Sigmoid colon (tissue), 4 donors: ENCODE data around the gene NKX2-3.

Experiments
- EP300 ChIP-seq, 4 donors: sonication (generic); formaldehyde crosslinking; IDR thresholded peaks; one replicate each; pipeline ENCODE4 v1.6.1; 2017; ENCODE audit warnings: antibody characterized with exemption in 4 of 4
- POLR2A ChIP-seq, 2 donors: fragments of 450-650 bp; IDR thresholded peaks; one replicate each; pipeline ENCODE4 v1.6.1; 2016; ENCODE audit warnings: antibody characterized with exemption in 2 of 2, mild to moderate bottlenecking in 2 of 2, moderate library complexity in 2 of 2
- POLR2AphosphoS5 ChIP-seq, 4 donors: sonication (generic); formaldehyde crosslinking; IDR thresholded peaks; one replicate each; pipeline ENCODE4 v1.6.1; 2017; ENCODE audit warnings: antibody characterized with exemption in 4 of 4
- TF ChIP-seq, protein P1 (sequence below), 4 experiments: fragments of 450-650 bp in 3 of 4; fragments of 200-600 bp in 1 of 4; IDR thresholded peaks; one replicate each; pipeline ENCODE4 v1.5.1; 2016 to 2019; ENCODE audit warnings: antibody characterized with exemption in 4 of 4, mild to moderate bottlenecking in 3 of 4, moderate library complexity in 2 of 4

DNA sequence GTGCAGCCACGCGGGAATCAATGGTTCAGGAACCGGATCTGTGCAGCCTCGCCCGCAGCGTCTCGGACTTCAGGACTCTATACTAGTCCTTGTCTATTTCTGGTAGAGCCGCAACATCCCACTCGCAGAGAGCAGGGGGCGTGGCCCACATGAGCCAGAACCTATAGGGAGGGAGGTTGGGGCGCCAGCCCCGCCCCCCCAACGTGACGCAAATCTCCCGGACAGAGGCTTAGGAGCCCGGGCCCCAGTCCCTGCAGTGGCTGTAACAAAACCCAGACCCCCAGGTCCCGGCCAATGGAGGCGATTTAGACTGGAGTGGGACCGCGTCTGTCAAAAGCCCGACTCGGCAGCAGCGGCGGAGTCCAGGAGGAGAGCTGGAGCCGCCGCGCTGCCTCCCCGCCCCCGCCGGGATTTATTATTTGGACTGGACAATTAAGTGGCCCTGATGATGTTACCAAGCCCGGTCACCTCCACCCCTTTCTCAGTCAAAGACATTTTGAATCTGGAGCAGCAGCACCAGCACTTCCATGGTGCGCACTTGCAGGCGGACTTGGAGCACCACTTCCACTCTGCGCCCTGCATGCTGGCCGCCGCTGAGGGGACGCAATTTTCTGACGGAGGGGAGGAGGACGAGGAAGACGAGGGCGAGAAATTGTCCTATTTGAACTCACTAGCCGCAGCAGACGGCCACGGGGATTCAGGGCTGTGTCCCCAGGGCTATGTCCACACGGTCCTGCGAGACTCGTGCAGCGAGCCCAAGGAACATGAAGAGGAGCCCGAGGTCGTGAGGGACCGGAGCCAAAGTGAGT, at the start of gene NKX2-3:
- TF ChIP-seq EP300 (IDR thresholded peaks at IDR 0.05) (peak in 1 of 4 donors; percentile 66), POLR2AphosphoS5 (IDR thresholded peaks at IDR 0.05) (peak; percentile 97 to 98 (median 98)), POLR2A (IDR thresholded peaks at IDR 0.05) (peak; percentile 89 to 93)
- TF ChIP-seq, protein P1, sequence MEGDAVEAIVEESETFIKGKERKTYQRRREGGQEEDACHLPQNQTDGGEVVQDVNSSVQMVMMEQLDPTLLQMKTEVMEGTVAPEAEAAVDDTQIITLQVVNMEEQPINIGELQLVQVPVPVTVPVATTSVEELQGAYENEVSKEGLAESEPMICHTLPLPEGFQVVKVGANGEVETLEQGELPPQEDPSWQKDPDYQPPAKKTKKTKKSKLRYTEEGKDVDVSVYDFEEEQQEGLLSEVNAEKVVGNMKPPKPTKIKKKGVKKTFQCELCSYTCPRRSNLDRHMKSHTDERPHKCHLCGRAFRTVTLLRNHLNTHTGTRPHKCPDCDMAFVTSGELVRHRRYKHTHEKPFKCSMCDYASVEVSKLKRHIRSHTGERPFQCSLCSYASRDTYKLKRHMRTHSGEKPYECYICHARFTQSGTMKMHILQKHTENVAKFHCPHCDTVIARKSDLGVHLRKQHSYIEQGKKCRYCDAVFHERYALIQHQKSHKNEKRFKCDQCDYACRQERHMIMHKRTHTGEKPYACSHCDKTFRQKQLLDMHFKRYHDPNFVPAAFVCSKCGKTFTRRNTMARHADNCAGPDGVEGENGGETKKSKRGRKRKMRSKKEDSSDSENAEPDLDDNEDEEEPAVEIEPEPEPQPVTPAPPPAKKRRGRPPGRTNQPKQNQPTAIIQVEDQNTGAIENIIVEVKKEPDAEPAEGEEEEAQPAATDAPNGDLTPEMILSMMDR (IDR thresholded peaks at IDR 0.05), result no peak
